HepG2 (cell line): ENCODE results near the gene PCNT. TPM values are rescaled to one million over a fixed set of nuclear protein-coding genes. Genes with fewer than 3 reads are reported as not detected.

Source experiments
- AGO2 ChIP-seq: fragments of 200-400 bp; formaldehyde crosslinking; optimal IDR thresholded peaks from 2 replicates; pipeline ENCODE3; 2017; ENCODE audit warnings: mild to moderate bottlenecking, low read depth, low read length, moderate library complexity
- ARNT2 ChIP-seq: sonication (generic); formaldehyde crosslinking; IDR thresholded peaks from 2 replicates; pipeline ENCODE4 v1.8.0; 2022; ENCODE audit warnings: mild to moderate bottlenecking, low read depth, missing genetic modification reagents, moderate library complexity
- BCL6 ChIP-seq: IDR thresholded peaks from 2 replicates; pipeline ENCODE4 v1.6.1; 2016; ENCODE audit warnings: missing genetic modification reagents, missing compliant biosample characterization
- CC2D1A ChIP-seq: sonication (generic); formaldehyde crosslinking; IDR thresholded peaks from 2 replicates; pipeline ENCODE4 v1.8.1; 2023; ENCODE audit warnings: mild to moderate bottlenecking, missing genetic modification reagents
- GTF3A ChIP-seq: sonication (generic); formaldehyde crosslinking; conservative IDR thresholded peaks from 2 replicates; pipeline ENCODE4 v1.4.0; 2020; ENCODE audit warnings: mild to moderate bottlenecking, missing genetic modification reagents
- HOXA9 ChIP-seq: sonication (generic); formaldehyde crosslinking; IDR thresholded peaks from 2 replicates; pipeline ENCODE4 v1.8.1; 2022; ENCODE audit warnings: missing genetic modification reagents, mild to moderate bottlenecking, moderate library complexity, borderline replicate concordance
- KAT7 ChIP-seq: IDR thresholded peaks from 2 replicates; pipeline ENCODE4 v1.6.1; 2018; ENCODE audit warnings: borderline replicate concordance, missing compliant biosample characterization
- KLF12 ChIP-seq: sonication (generic); formaldehyde crosslinking; IDR thresholded peaks from 2 replicates; pipeline ENCODE4 v1.4.0; 2020; ENCODE audit warnings: missing genetic modification reagents, borderline replicate concordance
- NFE2L1 ChIP-seq: sonication (generic); formaldehyde crosslinking; IDR thresholded peaks from 2 replicates; pipeline ENCODE4 v1.4.0; 2020; ENCODE audit warnings: missing genetic modification reagents, mild to moderate bottlenecking, borderline replicate concordance
- REXO4 ChIP-seq: sonication (generic); formaldehyde crosslinking; IDR thresholded peaks from 2 replicates; pipeline ENCODE4 v1.8.0; 2022; ENCODE audit warnings: missing genetic modification reagents, mild to moderate bottlenecking, borderline replicate concordance
- SMC3 ChIP-seq: IDR thresholded peaks from 2 replicates; pipeline ENCODE4 v1.6.1; 2011; ENCODE audit warnings: low read length, improper control_type of control experiment
- SRF ChIP-seq: IDR thresholded peaks from 2 replicates; pipeline ENCODE4 v1.6.1; 2011; ENCODE audit warnings: mild to moderate bottlenecking, low read depth, low read length, moderate library complexity
- SRY ChIP-seq: sonication (generic); formaldehyde crosslinking; IDR thresholded peaks from 2 replicates; pipeline ENCODE4 v1.8.0; 2022; ENCODE audit warnings: mild to moderate bottlenecking, missing genetic modification reagents
- STAG1 ChIP-seq: sonication (generic); formaldehyde crosslinking; IDR thresholded peaks from 2 replicates; pipeline ENCODE4 v1.4.0; 2020; ENCODE audit warnings: missing genetic modification reagents
- ZFP41 ChIP-seq: sonication (generic); formaldehyde crosslinking; IDR thresholded peaks from 2 replicates; pipeline ENCODE4 v1.4.0; 2020; ENCODE audit warnings: mild to moderate bottlenecking, missing genetic modification reagents, borderline replicate concordance
- ZNF124 ChIP-seq: sonication (generic); formaldehyde crosslinking; IDR thresholded peaks from 2 replicates; pipeline ENCODE4 v1.4.0; 2020; ENCODE audit warnings: missing genetic modification reagents
- ZNF205 ChIP-seq: IDR thresholded peaks from 2 replicates; pipeline ENCODE4 v1.6.1; 2018; ENCODE audit warnings: missing biosample characterization, missing genetic modification reagents
- ZSCAN20 ChIP-seq: sonication (generic); formaldehyde crosslinking; IDR thresholded peaks from 2 replicates; pipeline ENCODE4 v1.4.0; 2020; ENCODE audit warnings: missing genetic modification reagents, mild to moderate bottlenecking, borderline replicate concordance
- ZSCAN9 ChIP-seq: IDR thresholded peaks from 2 replicates; pipeline ENCODE4 v1.6.1; 2016; ENCODE audit warnings: borderline replicate concordance
- polyA plus RNA-seq, 8 experiments: library from polyadenylated mRNA; depleted of rRNA in 3 of 8; stranded (reverse) in 7 of 8; unstranded in 1 of 8; fragments of >200 nt; fragmentation: Illumina TruSeq in 4 of 8; extraction: Trizol in 4 of 8; gene quantifications; 2 replicates each; pipeline versions ENCODE4 v1.2.1 to v1.2.3, GENCODE V29; 2011 to 2016; ENCODE audit warnings: low read depth in 4 of 8, missing spikeins in 1 of 8, mixed read lengths in 1 of 8; ENCODE audit not compliant: insufficient read depth in 1 of 8
- total RNA-seq, 5 experiments: library from RNA; depleted of rRNA; stranded (reverse); fragments of >200 nt; fragmentation: Illumina TruSeq; extraction: Trizol; gene quantifications; 2 replicates each; pipeline ENCODE4 v1.2.3, GENCODE V29; 2016; ENCODE audit warnings: low read depth in 1 of 5
- TF ChIP-seq, protein P1 (sequence below): sonication (generic); formaldehyde crosslinking; IDR thresholded peaks from 2 replicates; pipeline ENCODE4 v1.8.1; 2023; ENCODE audit warnings: mild to moderate bottlenecking, missing genetic modification reagents
- TF ChIP-seq, protein P2 (sequence below): sonication (generic); formaldehyde crosslinking; IDR thresholded peaks from 2 replicates; pipeline ENCODE4 v1.4.0; 2020; ENCODE audit warnings: missing genetic modification reagents
- TF ChIP-seq, protein P3 (sequence below): sonication (generic); formaldehyde crosslinking; conservative IDR thresholded peaks from 2 replicates; pipeline ENCODE4 v1.8.1; 2023; ENCODE audit warnings: missing genetic modification reagents
- TF ChIP-seq, protein P4 (sequence below): sonication (generic); formaldehyde crosslinking; IDR thresholded peaks from 2 replicates; pipeline ENCODE4 v1.8.0; 2022; ENCODE audit warnings: mild to moderate bottlenecking, missing genetic modification reagents; ENCODE audit not compliant: insufficient replicate concordance

Gene PCNT
- total and polyA plus RNA-seq, 2 of the 13 experiments (the other 11 are each of a cell fraction or from before 2014, with no cell fraction given) = 5.6 to 12.4 TPM

DNA sequence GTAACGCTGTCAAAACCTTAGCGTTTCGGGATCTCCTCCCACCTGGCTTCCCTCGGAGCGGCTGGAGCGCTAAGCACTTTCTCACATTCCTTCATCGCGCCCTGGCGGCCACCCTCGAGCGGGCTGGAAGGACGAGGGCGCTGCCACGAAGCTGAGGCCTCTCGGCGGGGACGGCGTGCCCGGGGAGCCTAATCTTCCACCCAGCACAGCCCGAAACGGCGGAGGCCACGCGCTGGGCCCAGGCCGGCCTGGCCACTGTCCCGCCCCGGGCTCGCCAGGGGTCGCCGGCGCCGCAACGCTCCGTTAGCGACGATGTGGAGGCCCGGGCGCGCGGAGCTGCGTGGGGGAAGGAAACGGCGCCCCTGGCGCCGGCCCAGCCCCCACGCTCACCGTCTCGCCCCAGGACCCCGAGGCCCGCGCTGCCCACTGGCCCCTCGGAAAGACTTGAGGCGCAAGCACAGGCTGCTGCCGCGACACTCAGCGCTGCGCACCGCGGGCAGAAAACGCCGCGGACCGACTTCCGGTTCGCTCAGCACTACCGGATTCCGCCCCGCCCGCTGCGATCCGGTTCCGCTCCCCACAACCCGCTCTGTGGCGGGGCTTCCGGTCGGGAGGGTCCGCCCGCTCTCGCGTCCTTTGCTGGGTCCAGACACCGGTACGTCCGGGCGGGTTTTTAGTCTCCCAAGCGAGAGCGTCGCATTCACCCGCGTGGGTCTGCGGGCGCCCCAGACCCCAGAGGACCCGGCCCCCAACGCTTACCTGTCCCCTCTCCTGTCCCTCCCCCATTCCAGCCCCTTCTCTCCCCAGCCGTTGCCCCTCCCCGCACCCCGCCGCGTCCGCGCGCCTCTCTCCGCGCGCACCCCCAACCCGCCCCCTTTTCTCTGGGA lies 38.0 kb upstream of the PCNT start, which contains the start of gene YBEY (continued):
- TF ChIP-seq, protein P1, sequence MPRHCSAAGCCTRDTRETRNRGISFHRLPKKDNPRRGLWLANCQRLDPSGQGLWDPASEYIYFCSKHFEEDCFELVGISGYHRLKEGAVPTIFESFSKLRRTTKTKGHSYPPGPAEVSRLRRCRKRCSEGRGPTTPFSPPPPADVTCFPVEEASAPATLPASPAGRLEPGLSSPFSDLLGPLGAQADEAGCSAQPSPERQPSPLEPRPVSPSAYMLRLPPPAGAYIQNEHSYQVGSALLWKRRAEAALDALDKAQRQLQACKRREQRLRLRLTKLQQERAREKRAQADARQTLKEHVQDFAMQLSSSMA (CRISPR knock-in tag) = 0 out of 2 replicates have a peak, but pooled peaks have one; percentile 70
- TF ChIP-seq GTF3A = 0 out of 2 replicates have a peak, but pooled peaks have one; percentile 14
- TF ChIP-seq REXO4 = no peak
- peak; percentile 38 for TF ChIP-seq STAG1 (CRISPR knock-in tag)
- peak; percentile 87 for TF ChIP-seq ARNT2 (CRISPR knock-in tag)
- TF ChIP-seq SRY (CRISPR knock-in tag) = peak; percentile 91; the same call in 1 of the 2 replicates
- TF ChIP-seq NFE2L1 (CRISPR knock-in tag) = no peak
- TF ChIP-seq ZNF124 = peak; percentile 41; the same call in 1 of the 2 replicates
- TF ChIP-seq, protein P2, sequence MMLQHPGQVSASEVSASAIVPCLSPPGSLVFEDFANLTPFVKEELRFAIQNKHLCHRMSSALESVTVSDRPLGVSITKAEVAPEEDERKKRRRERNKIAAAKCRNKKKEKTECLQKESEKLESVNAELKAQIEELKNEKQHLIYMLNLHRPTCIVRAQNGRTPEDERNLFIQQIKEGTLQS (CRISPR knock-in tag) = peak; percentile 7
- TF ChIP-seq HOXA9 (CRISPR knock-in tag) = peak; percentile 89; the same call in 1 of the 2 replicates
- TF ChIP-seq, protein P3, sequence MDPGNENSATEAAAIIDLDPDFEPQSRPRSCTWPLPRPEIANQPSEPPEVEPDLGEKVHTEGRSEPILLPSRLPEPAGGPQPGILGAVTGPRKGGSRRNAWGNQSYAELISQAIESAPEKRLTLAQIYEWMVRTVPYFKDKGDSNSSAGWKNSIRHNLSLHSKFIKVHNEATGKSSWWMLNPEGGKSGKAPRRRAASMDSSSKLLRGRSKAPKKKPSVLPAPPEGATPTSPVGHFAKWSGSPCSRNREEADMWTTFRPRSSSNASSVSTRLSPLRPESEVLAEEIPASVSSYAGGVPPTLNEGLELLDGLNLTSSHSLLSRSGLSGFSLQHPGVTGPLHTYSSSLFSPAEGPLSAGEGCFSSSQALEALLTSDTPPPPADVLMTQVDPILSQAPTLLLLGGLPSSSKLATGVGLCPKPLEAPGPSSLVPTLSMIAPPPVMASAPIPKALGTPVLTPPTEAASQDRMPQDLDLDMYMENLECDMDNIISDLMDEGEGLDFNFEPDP (CRISPR knock-in tag) = no peak
- TF ChIP-seq KLF12 (CRISPR knock-in tag) = peak; percentile 65; the same call in 1 of the 2 replicates
- TF ChIP-seq BCL6 (CRISPR knock-in tag) = peak; percentile 54
- TF ChIP-seq ZFP41 = no peak
- no peak for TF ChIP-seq SRF
- peak; percentile 90 for TF ChIP-seq AGO2
- TF ChIP-seq ZSCAN9 = peak; percentile 49; the same call in 1 of the 2 replicates
- TF ChIP-seq KAT7 (CRISPR knock-in tag) = peak; percentile 85
- no peak for TF ChIP-seq CC2D1A (CRISPR knock-in tag)
- TF ChIP-seq ZNF205 (CRISPR knock-in tag) = peak; percentile 76; the same call in 1 of the 2 replicates
- TF ChIP-seq SMC3 = no peak
- TF ChIP-seq, protein P4, sequence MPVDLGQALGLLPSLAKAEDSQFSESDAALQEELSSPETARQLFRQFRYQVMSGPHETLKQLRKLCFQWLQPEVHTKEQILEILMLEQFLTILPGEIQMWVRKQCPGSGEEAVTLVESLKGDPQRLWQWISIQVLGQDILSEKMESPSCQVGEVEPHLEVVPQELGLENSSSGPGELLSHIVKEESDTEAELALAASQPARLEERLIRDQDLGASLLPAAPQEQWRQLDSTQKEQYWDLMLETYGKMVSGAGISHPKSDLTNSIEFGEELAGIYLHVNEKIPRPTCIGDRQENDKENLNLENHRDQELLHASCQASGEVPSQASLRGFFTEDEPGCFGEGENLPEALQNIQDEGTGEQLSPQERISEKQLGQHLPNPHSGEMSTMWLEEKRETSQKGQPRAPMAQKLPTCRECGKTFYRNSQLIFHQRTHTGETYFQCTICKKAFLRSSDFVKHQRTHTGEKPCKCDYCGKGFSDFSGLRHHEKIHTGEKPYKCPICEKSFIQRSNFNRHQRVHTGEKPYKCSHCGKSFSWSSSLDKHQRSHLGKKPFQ (CRISPR knock-in tag) = peak; percentile 54
- TF ChIP-seq ZSCAN20 (CRISPR knock-in tag) = peak; percentile 95
